C4-2B (cell line): ENCODE data around the gene HNRNPU.

Experiments used
- H3K27ac ChIP-seq: fragments of 450-650 bp; 2 replicates; pipeline ENCODE4 v1.5.1; 2017
- ZFX ChIP-seq: fragments of 450-650 bp; IDR thresholded peaks from 2 replicates; pipeline ENCODE4 v1.6.1; 2017
- TF ChIP-seq, protein P1 (sequence below): fragments of 450-650 bp; conservative IDR thresholded peaks from 2 replicates; pipeline ENCODE4 v1.5.1; 2017; ENCODE audit warnings: mild to moderate bottlenecking

HNRNPU gene

DNA sequence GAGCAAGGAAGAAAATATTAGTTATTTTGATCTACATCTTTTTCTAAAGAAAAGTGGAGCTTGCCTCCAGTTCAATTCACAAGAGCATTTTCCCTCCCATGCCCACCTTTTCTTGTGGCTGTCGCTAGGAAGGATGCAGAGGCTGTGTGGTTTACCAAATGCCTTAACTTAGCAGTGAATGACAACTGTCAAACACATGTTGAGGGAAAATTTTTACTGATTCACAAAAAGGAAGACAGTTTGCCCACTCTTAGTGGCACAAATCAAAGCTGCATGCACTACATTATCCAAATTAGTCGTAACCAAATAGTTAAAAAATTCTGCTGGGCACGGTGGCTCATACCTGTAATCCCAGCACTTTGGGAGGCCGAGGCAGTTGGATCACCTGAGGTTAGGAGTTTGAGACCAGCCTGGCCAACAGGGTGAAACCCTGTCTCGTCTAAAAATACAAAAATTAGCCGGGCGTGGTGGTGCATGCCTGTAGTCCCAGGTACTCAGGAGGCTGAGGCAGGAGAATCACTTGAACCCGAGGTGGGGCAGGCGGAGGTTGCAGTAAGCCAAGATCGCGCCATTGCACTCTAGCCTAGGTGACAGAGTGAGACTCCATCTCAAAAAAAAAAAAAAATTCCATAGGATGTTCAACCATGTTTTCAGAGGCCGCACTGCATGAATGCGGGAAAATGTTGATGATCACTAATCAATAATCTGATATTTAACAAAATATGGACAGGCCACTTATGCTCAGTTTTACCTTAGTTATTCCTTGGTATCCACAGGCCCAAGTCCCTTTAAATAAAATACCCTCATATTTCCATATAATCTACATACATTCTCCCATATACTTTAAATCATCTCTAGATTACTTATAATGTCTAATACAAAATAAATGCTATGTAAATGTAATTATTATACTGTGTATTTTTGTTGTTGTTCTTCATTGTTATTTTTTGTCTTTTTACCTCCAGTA is 19.9 kb downstream of the HNRNPU start:
- no peak overlapping the region for H3K27ac ChIP-seq
- no peak for TF ChIP-seq ZFX
- TF ChIP-seq, protein P1, sequence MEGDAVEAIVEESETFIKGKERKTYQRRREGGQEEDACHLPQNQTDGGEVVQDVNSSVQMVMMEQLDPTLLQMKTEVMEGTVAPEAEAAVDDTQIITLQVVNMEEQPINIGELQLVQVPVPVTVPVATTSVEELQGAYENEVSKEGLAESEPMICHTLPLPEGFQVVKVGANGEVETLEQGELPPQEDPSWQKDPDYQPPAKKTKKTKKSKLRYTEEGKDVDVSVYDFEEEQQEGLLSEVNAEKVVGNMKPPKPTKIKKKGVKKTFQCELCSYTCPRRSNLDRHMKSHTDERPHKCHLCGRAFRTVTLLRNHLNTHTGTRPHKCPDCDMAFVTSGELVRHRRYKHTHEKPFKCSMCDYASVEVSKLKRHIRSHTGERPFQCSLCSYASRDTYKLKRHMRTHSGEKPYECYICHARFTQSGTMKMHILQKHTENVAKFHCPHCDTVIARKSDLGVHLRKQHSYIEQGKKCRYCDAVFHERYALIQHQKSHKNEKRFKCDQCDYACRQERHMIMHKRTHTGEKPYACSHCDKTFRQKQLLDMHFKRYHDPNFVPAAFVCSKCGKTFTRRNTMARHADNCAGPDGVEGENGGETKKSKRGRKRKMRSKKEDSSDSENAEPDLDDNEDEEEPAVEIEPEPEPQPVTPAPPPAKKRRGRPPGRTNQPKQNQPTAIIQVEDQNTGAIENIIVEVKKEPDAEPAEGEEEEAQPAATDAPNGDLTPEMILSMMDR: no peak

DNA sequence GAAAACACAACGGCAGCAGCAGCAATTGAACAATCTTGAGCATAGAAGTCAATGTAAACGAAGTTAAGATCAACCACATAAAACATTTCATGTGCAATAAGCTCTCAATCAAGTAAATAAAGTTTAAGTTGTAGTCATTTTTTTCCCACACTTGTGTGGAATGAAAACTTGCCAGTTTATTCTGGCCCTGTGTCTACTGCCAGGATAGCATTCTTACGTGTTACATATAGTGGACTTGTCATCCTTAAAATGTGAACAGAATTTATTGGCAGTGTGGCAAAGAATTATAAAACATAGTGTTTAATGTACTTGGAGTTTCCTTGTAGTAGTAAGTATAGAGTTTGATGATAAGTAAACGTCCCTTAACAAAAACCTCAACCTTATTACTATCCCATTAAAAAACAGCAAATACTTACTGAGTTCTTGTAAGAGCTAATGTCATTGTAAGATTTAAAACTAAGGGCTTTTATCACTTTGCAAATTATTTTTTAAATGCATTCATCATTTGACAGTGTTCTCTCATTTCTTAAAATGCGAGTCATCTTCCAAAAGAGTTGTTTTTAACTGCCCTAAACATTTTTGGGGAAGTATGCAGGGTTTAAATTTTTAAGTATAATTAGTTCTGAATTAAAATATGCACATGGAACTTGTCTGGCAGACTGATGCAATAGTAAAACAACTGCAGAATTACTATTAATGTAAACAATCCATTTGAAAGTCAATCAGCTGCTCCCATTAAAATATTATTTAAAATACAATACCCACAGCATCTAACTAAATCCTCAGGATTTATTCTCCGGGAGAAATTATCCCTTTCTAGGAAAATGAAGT is 21.0 kb downstream of the HNRNPU start:
- H3K27ac ChIP-seq: no peak overlapping the region
- TF ChIP-seq, protein P1: no peak
- TF ChIP-seq ZFX: no peak

DNA sequence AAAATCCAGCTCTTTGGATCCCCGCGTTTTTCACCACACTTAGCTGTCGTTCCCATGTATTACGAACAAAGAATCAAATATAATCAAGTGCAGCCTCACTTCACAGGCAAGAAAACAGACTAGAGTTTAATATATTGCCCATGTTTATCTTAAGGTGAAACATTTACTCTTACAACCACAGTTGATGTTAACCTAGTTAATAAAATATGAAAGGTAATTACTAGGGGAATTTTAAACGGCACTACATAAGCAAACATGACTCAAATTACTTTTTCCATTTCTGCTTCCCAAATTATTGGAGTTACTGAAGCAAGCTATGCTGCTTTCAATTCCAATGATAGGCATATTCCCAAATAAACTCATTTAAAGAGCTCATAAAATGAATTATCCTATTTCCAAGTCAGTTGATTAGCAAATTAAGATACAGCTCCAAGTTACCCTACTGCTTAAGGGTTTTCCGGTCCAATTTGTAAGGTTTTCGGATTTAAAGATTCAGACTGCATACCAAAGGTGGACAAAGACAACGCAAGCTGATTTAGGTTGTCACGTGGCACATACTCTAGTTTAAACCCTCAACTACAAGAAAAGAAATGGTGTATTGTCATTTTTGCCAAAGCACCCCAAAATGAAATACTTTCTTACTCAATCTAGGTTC is 22.9 kb downstream of the HNRNPU start:
- TF ChIP-seq, protein P1: no peak
- TF ChIP-seq ZFX: no peak
- no peak overlapping the region for H3K27ac ChIP-seq

DNA sequence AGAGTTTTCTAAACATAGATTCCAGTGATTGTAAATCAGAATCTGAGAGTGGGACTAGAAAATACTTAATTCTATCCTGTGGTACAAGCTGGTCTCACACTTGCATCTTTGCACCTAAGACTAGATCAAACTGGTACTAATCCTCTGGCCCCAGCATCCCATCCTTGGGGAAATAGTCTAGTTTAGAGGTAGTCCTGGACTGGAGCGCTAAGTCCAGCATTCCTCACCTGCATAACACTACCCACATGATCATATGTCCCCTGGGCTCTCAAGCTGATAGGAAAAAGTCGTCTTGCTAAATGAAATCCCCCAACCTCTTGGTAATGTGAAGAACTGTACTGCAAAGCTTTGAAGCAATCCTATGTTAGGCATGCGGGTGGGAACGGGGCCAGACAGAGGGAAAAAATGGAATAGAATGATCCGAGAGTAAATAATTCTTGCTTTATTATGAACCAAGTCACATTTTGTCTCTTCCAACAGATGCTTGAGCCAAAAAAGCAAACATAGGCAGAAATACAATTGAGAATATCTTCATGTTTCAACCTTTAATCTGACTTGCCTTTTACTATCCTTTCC is 24.0 kb downstream of the HNRNPU start:
- no peak overlapping the region for H3K27ac ChIP-seq
- TF ChIP-seq, protein P1: no peak
- TF ChIP-seq ZFX: no peak

DNA sequence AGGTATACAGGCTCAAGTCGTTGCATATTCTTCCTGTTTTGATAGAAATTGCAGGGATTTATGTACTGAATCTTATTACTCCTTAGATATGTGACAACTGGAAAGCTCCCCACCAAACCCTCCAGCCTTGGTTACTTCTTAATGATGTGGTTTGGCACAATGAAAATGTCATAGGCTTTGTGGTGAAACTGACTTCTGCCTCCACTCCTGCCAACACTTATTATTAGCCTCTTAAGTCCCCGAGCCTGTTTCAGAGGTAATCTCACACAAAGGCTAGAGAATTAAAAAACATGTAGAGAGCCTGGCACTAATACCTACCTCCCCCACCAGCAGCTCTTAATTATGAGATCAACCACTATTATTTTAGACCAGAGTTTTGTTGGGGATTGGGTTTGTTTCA is 24.7 kb downstream of the HNRNPU start:
- no peak for TF ChIP-seq ZFX
- TF ChIP-seq, protein P1: no peak
- no peak overlapping the region for H3K27ac ChIP-seq

DNA sequence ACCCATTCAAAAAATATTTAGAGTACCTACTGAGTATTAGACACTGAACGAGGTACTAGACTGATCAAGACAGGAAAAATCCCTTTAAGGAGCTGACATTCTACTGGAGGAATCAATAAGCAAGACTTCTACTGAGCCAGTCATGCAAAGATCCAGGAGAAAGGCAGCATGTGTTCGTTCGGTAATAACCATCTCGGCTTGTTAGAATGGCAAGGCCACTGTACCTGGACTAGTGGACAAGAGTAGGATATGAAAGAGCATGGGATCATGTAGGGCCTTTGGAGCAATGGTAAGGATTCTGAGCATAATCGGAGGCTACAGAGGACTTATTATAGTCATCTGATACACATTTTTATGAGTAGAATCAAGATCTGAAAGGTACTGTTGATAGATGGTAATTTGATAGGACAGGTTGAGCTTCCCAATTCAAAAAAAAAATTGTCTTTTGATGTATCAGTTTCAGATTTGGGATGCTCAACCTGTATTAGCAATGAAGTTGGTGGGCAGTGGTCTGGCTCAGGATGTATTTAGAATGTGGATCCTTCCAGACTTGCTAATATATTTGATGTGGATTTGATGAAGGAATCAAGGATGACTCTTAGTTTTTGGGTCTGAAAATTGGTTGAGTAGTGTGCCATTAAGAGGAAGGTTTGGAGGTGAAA is 26.6 kb downstream of the HNRNPU start:
- no peak for TF ChIP-seq ZFX
- TF ChIP-seq, protein P1: no peak
- H3K27ac ChIP-seq: no peak overlapping the region; the same call in 1 of the 2 replicates
